Brain microvascular endothelial cell (primary cell): ENCODE data around the gene TAF4B.
"Not testable (repeated sequence)": the region's sequence is repeated elsewhere in the genome, so short reads cannot be mapped to it uniquely, and the experiment has no call there.

Experiments
- DNase-seq: peaks from one replicate; pipeline ENCODE4 v3.0.0-alpha.2; 2020
- H3K27ac ChIP-seq: fragments of 250-450 bp; sonication (Bioruptor Pico); 2 replicates; pipeline ENCODE4 v1.5.1; 2020; ENCODE audit warnings: mild to moderate bottlenecking, moderate library complexity
- H3K27me3 ChIP-seq: fragments of 250-450 bp; sonication (Bioruptor Pico); replicated peaks from 2 replicates; pipeline ENCODE4 v1.5.1; 2020; ENCODE audit warnings: mild to moderate bottlenecking
- H3K36me3 ChIP-seq: fragments of 250-450 bp; sonication (Bioruptor Pico); replicated peaks from 2 replicates; pipeline ENCODE4 v1.5.1; 2020; ENCODE audit warnings: mild to moderate bottlenecking
- H3K4me3 ChIP-seq: 2 replicates; pipeline ENCODE4 v1.5.1; 2011; ENCODE audit warnings: low read depth, mild to moderate bottlenecking, control low read depth, low read length, moderate library complexity
- CTCF ChIP-seq: IDR thresholded peaks from 2 replicates; pipeline ENCODE4 v1.5.1; 2011; ENCODE audit warnings: low read depth, mild to moderate bottlenecking, moderate library complexity, low read length, control low read depth, inconsistent platforms; ENCODE audit errors: missing control alignments
- in situ Hi-C: cut with HindIII; loops from 2 replicates; pipeline ENCODE4 v1.10.0; 2017; ENCODE audit warnings: low sequenced_read_pairs, low pct_ligation_motif_present

TAF4B gene

GRCh38 chr18:26357960-26358359 is 131.7 kb downstream of the TAF4B start:
- in situ Hi-C loops = no loop called here
- no peak overlapping the region for H3K27ac ChIP-seq
- no peak for TF ChIP-seq CTCF
- no peak overlapping the region for H3K4me3 ChIP-seq
- no peak for DNase-seq
- H3K36me3 ChIP-seq = no peaks in the 10 kb centered on the region
- H3K27me3 ChIP-seq = no peaks in the 10 kb centered on the region

- Histone ChIP-seq H3K27ac (no peak overlapping the region), H3K4me3 (no peak overlapping the region), H3K36me3 (no peaks in the 10 kb centered on the region), H3K27me3 (no peaks in the 10 kb centered on the region)
- DNase-seq = no peak
- no peak for TF ChIP-seq CTCF
- in situ Hi-C loops = no loop called here
Observed at GRCh38 chr18:26362021-26362420, 135.8 kb downstream of the TAF4B start.

GRCh38 chr18:26367425-26367824 is 141.2 kb downstream of the TAF4B start:
- TF ChIP-seq CTCF = no peak
- no peak for DNase-seq
- H3K4me3 ChIP-seq = no peak overlapping the region
- H3K27me3 ChIP-seq = no peaks in the 10 kb centered on the region
- in situ Hi-C loops = no loop called here
- no peaks in the 10 kb centered on the region for H3K36me3 ChIP-seq
- H3K27ac ChIP-seq = no peak overlapping the region

- H3K36me3 ChIP-seq = no peaks in the 10 kb centered on the region
- no peak for DNase-seq
- in situ Hi-C loops = no loop called here
- H3K27ac ChIP-seq = no peak overlapping the region
- no peaks in the 10 kb centered on the region for H3K27me3 ChIP-seq
- H3K4me3 ChIP-seq = no peak overlapping the region
- TF ChIP-seq CTCF = no peak
Observed at GRCh38 chr18:26370037-26370436, 143.8 kb downstream of the TAF4B start.

- TF ChIP-seq CTCF = no peak
- no peak overlapping the region for H3K4me3 ChIP-seq
- no peak overlapping the region for H3K27ac ChIP-seq
- no peaks in the 10 kb centered on the region for H3K27me3 ChIP-seq
- in situ Hi-C loops = no loop called here
- DNase-seq = no peak
- no peaks in the 10 kb centered on the region for H3K36me3 ChIP-seq
Observed at GRCh38 chr18:26376105-26376504, 149.9 kb downstream of the TAF4B start.

- TF ChIP-seq CTCF = no peak
- no peaks in the 10 kb centered on the region for H3K27me3 ChIP-seq
- H3K27ac ChIP-seq = no peak overlapping the region
Observed at GRCh38 chr18:26378701-26379100, 152.5 kb downstream of the TAF4B start.

GRCh38 chr18:26381555-26381954 is 155.3 kb downstream of the TAF4B start:
- DNase-seq, H3K27ac ChIP-seq, H3K36me3 ChIP-seq, H3K27me3 ChIP-seq, H3K4me3 ChIP-seq, in situ Hi-C loops: not testable (repeated sequence)

More at GRCh38 chr18:26378701-26379100, 152.5 kb downstream of the TAF4B start:
- in situ Hi-C loops = no loop called here
- no peak overlapping the region for H3K4me3 ChIP-seq
- DNase-seq = no peak
- H3K36me3 ChIP-seq = no peaks in the 10 kb centered on the region
